Stromal cell of bone marrow (primary cell): Measurements from ENCODE around the gene TEAD4.
"Not testable (repeated sequence)": the region's sequence is repeated elsewhere in the genome, so short reads cannot be mapped to it uniquely, and the experiment has no call there.

Experiments
- DNase-seq: peaks from one replicate; pipeline ENCODE4 v3.0.0-alpha.2; 2012; ENCODE audit warnings: low read depth

TEAD4 gene

DNA sequence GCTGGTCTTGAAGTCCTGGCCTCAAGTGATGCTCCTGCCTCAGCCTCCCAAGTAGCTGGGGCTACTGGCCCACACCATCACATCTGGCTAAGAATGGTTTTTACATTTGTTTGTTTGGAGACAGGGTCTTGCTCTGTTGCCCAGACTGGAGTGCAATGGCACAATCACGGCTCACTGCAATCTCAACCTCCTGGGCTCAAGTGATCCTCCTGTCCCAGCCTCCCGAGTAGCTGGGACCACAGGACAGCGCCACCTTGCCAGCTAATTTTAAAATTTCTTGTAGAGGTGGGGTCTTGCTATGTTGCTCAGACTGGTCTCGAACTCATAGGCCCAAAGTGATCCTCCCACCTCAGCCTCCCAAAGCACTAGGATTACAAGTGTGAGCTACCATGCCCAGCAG is 89.3 kb downstream of the TEAD4 start:
- DNase-seq: no peak

GRCh38 chr12:3049176-3049575 is 90.0 kb downstream of the TEAD4 start:
- no peak for DNase-seq

- no peak for DNase-seq
These were observed 90.5 kb downstream of the TEAD4 start for GRCh38 chr12:3049611-3050249.

DNA sequence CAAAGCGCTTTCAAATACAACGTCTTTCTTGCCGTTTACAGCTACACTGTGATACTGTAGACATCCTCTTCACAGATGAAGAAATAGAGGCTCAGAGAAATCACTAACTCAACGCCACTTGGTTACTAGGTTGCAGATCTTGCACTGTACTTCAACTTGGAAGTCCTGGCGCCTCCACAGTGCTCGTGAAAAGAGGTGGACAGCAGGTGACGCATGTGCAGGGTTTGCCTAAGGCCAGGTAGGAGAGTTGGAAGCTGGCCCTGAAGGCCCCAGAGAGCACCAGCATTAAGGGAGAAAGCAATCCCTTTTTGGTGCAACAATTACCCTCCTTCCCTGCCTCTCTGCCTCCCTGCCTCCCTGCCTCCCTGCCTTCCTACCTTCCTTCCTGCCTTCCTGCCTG is 95.2 kb downstream of the TEAD4 start:
- no peak for DNase-seq

- no peak for DNase-seq
These were observed 96.0 kb downstream of the TEAD4 start for GRCh38 chr12:3055026-3055703.

DNA sequence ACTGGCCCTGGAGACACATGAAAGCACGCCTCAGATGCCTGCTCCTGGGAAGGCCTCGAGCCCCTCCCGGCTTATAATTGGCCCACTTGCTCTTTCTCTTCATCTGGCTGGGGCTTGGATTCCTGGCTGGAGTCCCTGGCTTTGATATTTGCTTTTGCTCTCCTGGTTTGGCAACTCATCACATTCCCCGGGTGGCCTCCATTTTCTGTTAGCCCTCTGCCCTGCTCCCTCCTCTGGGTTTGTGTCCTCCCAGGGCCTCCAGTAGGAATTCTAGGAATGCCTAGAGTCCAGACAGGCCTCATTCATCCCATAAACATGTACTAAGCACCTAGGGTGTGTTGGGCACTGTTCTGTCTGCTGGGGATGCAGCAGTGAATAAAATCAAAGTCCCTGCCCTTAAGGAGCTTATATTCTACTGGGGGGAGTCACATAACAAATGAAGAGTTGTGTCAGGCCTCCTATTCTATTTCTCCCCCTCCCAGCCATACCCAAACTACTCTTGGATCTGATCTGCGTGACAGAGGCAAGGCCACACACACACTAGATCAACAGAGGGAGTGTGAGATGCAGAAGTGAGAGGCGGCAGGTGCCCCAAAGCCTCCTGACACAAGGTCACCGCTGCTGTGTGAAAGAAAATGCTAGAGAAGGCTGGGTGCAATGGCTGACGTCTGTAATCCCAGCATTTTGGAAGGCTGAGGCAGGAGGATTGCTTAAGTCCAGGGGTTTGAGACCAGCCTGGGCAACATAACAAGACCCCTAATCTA is 96.7 kb downstream of the TEAD4 start:
- no peak for DNase-seq

- peak; percentile 70 for DNase-seq
These were observed 101.9 kb downstream of the TEAD4 start for GRCh38 chr12:3061059-3061458.

- no peak for DNase-seq
These were observed 102.5 kb downstream of the TEAD4 start for GRCh38 chr12:3061501-3062215.

DNA sequence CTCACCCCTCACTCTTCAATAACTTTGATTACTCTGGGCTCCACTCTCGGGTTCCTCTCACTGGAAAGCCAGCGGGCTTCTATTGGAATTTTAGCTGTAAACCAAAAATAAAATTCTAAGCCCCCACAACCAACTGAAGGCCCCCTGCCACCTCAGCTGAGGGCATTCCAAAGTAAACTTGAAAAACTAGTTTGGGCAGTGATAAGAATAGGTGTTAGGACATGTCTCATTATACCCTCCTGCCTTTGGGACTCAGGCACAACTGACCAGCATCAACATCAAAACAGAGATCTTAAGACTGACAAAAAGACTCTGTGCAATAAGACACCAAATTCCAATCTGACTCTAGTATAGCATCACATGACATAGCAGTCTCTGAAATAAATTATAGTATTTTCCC is 106.1 kb downstream of the TEAD4 start:
- DNase-seq: no peak

GRCh38 chr12:3065846-3066245 is 106.6 kb downstream of the TEAD4 start:
- DNase-seq: not testable (repeated sequence)

- DNase-seq: no peak
These were observed 110.5 kb downstream of the TEAD4 start for GRCh38 chr12:3069714-3070113.

- no peak for DNase-seq
These were observed 111.9 kb downstream of the TEAD4 start for GRCh38 chr12:3071107-3071506.

DNA sequence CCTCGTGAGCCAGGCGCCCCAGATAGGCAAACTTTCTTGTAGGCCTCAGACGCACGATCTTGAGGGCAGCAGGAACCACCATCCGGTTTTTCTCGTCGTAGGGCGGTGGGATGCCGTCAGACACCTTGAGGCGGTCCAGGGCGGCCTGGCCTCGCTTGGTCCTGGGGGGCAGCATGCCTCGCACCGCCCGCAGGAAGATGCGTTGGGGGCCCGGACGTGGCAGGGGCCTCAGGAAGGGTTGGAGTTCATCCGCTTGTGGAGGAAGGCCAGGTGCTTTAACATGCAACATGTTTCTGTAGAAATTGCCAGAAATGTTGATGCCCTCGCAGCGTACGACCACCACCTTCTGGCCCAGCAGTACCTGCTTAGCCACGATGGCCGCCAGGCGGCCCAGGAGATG is 112.5 kb downstream of the TEAD4 start:
- no peak for DNase-seq

GRCh38 chr12:3073438-3074250 is 114.4 kb downstream of the TEAD4 start:
- DNase-seq: peak; percentile 57

GRCh38 chr12:3075315-3075714 is 116.1 kb downstream of the TEAD4 start:
- DNase-seq: no peak

GRCh38 chr12:3076730-3077571 is 117.8 kb downstream of the TEAD4 start, which contains the start of gene TSPAN9:
Gene TSPAN9 (plus strand): TSS chr12:3077379. CDS start chr12:3201194, 123,815 bp downstream.
- no peak for DNase-seq

GRCh38 chr12:3077572-3078081 is 118.4 kb downstream of the TEAD4 start:
- DNase-seq: no peak

DNA sequence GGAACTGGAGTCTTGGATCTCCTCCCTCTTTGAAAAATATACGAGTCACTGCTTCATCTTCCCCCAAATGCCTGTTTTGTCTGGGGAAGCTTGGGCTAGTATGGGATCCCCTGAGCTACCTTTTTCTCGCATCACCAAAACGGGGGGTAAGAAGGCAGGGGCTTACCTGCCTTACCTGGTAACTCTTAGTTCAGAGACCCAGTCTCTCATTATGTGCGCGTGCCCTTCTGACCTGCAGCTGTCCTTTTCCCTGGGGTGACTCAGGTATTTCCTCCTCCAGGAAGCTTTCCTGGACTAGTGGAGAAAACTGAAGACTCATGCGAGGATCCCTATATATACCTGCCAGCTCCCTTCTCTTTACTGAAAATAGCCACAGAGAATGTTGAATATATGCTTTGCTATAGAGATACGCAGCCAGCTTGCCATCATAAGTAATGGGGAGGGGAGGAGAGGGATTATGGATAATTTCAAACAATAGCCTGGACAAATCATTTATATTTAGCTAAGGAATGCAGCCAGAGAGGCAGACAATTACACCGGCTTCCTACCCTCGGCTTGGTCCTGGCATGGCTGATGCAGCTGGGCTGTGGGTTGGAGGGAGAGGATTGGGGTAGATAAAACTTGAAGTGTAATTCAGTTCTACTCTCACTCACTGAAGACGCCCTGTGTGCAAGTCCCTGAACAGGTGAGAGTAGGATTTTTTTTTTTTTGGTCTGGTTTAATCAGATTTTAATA is 119.1 kb downstream of the TEAD4 start:
- no peak for DNase-seq

DNA sequence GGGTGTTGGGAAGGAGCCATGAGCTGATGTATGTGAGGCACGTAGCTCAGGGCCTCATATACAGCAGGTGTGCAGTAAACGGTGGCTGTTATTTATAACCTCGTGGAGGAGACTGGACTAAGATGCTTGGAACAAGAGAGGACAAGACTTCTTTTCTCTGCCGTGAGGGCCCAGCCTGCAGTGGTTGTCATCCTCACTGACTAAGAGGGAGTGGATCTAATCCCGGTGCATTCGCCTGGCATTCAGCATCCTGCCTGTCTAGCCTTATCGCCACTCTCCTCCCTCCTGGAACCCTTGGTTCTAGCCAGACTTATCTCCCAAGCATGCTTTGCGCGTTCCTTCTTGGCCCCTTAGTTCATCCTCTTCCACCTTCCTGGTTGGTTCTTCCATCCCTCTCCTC is 121.9 kb downstream of the TEAD4 start:
- DNase-seq: no peak

- no peak for DNase-seq
These were observed 122.7 kb downstream of the TEAD4 start for GRCh38 chr12:3081886-3082285.
